ENCODE measurements around the gene MNAT1.

GRCh38 chr14:60773558-60773957 is 39.0 kb downstream of the MNAT1 start:
- TF ChIP-seq ZNF449 (tag by site-specific recombination; IDR thresholded peaks at IDR 0.05) = no peak
- TF ChIP-seq ZNF544 (tag by site-specific recombination; IDR thresholded peaks at IDR 0.05) = no peak
- TF ChIP-seq CTCF (tag by site-specific recombination; IDR thresholded peaks at IDR 0.05) = no peak
- TF ChIP-seq PRDM2 (tag by site-specific recombination; IDR thresholded peaks at IDR 0.05; ENCODE audit: borderline replicate concordance) = no peak

All from HEK293 (cell line).